H1 (cell line): ENCODE results near the gene PLPP7. TPM values are rescaled to one million over a fixed set of nuclear protein-coding genes. Genes with fewer than 3 reads are reported as not detected.

Experiments used
- CTCF ChIA-PET: fragments of 300-600 bp; sonication (Branson Sonifier 250); formaldehyde crosslinking; loops from one replicate; lab custom pipeline; 2021; ENCODE audit not compliant: partially characterized antibody; lab: Charles Lee
- POLR2A ChIA-PET: fragments of 300-600 bp; sonication (Branson Sonifier 250); formaldehyde crosslinking; loops from one replicate; lab custom pipeline; 2021; ENCODE audit warnings: inconsistent platforms; ENCODE audit not compliant: partially characterized antibody; lab: Charles Lee
- DNase-seq, 2 experiments: peaks; one replicate each; pipeline versions ENCODE4 v3.0.0 to v3.0.0-alpha.2; 2010 to 2022; ENCODE audit warnings: low spot score in 2 of 2, low read depth in 1 of 2, mixed read lengths in 1 of 2
- FAIRE-seq: peaks from 2 replicates; lab custom pipeline; 2011; peaks lifted over from hg19 to GRCh38; lab: Jason Lieb, UNC
- H2AFZ ChIP-seq: 2 replicates; pipeline ENCODE4 v1.8.1; 2012; ENCODE audit warnings: low read length, inconsistent platforms
- H2AK5ac ChIP-seq: 2 replicates; pipeline ENCODE4 v1.6.1; 2013; ENCODE audit warnings: low read depth, low read length
- H2BK120ac ChIP-seq: replicated peaks from 2 replicates; pipeline ENCODE3; 2013; ENCODE audit warnings: low read depth, low read length, inconsistent platforms
- H2BK12ac ChIP-seq: 2 replicates; pipeline ENCODE4 v1.6.1; 2013; ENCODE audit warnings: low read depth, low read length
- H2BK15ac ChIP-seq: 2 replicates; pipeline ENCODE4 v1.6.1; 2013; ENCODE audit warnings: low read length
- H2BK20ac ChIP-seq: 2 replicates; pipeline ENCODE4 v1.6.1; 2013; ENCODE audit warnings: low read length
- H2BK5ac ChIP-seq: 2 replicates; pipeline ENCODE4 v1.6.1; 2013; ENCODE audit warnings: low read depth, low read length
- H3K14ac ChIP-seq: 2 replicates; pipeline ENCODE4 v1.6.1; 2013; ENCODE audit warnings: inconsistent platforms; ENCODE audit not compliant: insufficient read length
- H3K18ac ChIP-seq: 2 replicates; pipeline ENCODE4 v1.6.1; 2013; ENCODE audit warnings: low read length; ENCODE audit errors: extremely low read depth
- H3K23ac ChIP-seq: 2 replicates; pipeline ENCODE4 v1.6.1; 2013; ENCODE audit warnings: inconsistent platforms; ENCODE audit not compliant: insufficient read length
- H3K23me2 ChIP-seq: 2 replicates; pipeline ENCODE4 v1.6.1; 2013; ENCODE audit warnings: low read depth, low read length
- H3K27ac ChIP-seq: 2 replicates; pipeline ENCODE4 v1.6.1; 2011; ENCODE audit warnings: low read depth, low read length, inconsistent platforms
- H3K27me3 ChIP-seq, 4 experiments: replicated peaks in 1 of 4; 1 replicate in 1 of 4; 2 replicates in 3 of 4; pipeline versions ENCODE4 v1.6.1 to v1.8.1; 2011 to 2013; ENCODE audit warnings: low read length in 3 of 4, mild to moderate bottlenecking in 3 of 4, inconsistent platforms in 2 of 4, mixed read lengths in 2 of 4, moderate library complexity in 1 of 4; ENCODE audit not compliant: control insufficient read depth in 3 of 4, insufficient read depth in 3 of 4; ENCODE audit errors: extremely low read depth in 1 of 4
- H3K36me3 ChIP-seq, 4 experiments: 2 replicates each; pipeline versions ENCODE4 v1.6.1 to v1.8.1; 2011 to 2013; ENCODE audit warnings: mild to moderate bottlenecking in 4 of 4, low read length in 3 of 4, moderate library complexity in 2 of 4, control low read depth in 1 of 4, inconsistent platforms in 1 of 4; ENCODE audit not compliant: insufficient read depth in 4 of 4, control insufficient read depth in 2 of 4
- H3K4ac ChIP-seq: replicated peaks from 2 replicates; pipeline ENCODE3; 2013; ENCODE audit warnings: low read length, low read depth, mixed read lengths, inconsistent platforms; ENCODE audit not compliant: insufficient read length
- H3K4me1 ChIP-seq, 4 experiments: replicated peaks in 1 of 4; 1 replicate in 1 of 4; 2 replicates in 3 of 4; pipeline versions ENCODE4 v1.6.1 to v1.8.1; 2011 to 2013; ENCODE audit warnings: low read length in 3 of 4, inconsistent platforms in 2 of 4, mixed read lengths in 1 of 4; ENCODE audit not compliant: insufficient read depth in 4 of 4, control insufficient read depth in 3 of 4
- H3K4me2 ChIP-seq, 2 experiments: 2 replicates each; pipeline versions ENCODE4 v1.6.1 to v1.8.1; 2011 to 2013; ENCODE audit warnings: low read depth in 2 of 2, low read length in 2 of 2, control low read depth in 1 of 2, inconsistent platforms in 1 of 2, mild to moderate bottlenecking in 1 of 2; ENCODE audit not compliant: insufficient read depth in 1 of 2
- H3K4me3 ChIP-seq, 4 experiments: fragments of 200-600, 300-600 bp in 1 of 4; sonication (generic), shearing (Covaris generic), sonication (Bioruptor Twin) in 1 of 4; 2 replicates each; pipeline versions ENCODE4 v1.5.1 to v1.8.1; 2011 to 2016; ENCODE audit warnings: low read length in 4 of 4, low read depth in 3 of 4, control low read depth in 2 of 4, inconsistent platforms in 2 of 4, mild to moderate bottlenecking in 2 of 4, mixed read lengths in 1 of 4, moderate library complexity in 1 of 4; ENCODE audit not compliant: insufficient read depth in 2 of 4; ENCODE audit errors: extremely low read depth in 1 of 4
- H3K56ac ChIP-seq: replicated peaks from 2 replicates; pipeline ENCODE3; 2013; ENCODE audit warnings: low read depth, mild to moderate bottlenecking, mixed read lengths, low read length, inconsistent platforms; ENCODE audit not compliant: insufficient read length
- H3K79me1 ChIP-seq: 2 replicates; pipeline ENCODE4 v1.6.1; 2013; ENCODE audit warnings: low read depth, low read length, control low read depth
- H3K79me2 ChIP-seq, 2 experiments: 2 replicates each; pipeline versions ENCODE4 v1.6.1 to v1.8.1; 2012 to 2013; ENCODE audit warnings: low read length in 2 of 2, mild to moderate bottlenecking in 2 of 2, inconsistent platforms in 1 of 2; ENCODE audit not compliant: insufficient read depth in 2 of 2, control insufficient read depth in 1 of 2
- H3K9ac ChIP-seq, 4 experiments: replicated peaks in 1 of 4; 1 replicate in 1 of 4; 2 replicates in 3 of 4; pipeline versions ENCODE4 v1.6.1 to v1.8.1; 2011 to 2013; ENCODE audit warnings: low read depth in 3 of 4, low read length in 3 of 4, control low read depth in 2 of 4, mild to moderate bottlenecking in 2 of 4, moderate library complexity in 2 of 4, inconsistent platforms in 1 of 4; ENCODE audit errors: extremely low read depth in 1 of 4
- H3K9me3 ChIP-seq, 2 experiments: 2 replicates each; pipeline versions ENCODE4 v1.6.1 to v1.8.1; 2012 to 2013; ENCODE audit warnings: mild to moderate bottlenecking in 2 of 2, moderate library complexity in 2 of 2, control low read depth in 1 of 2, inconsistent platforms in 1 of 2, low read depth in 1 of 2, low read length in 1 of 2, mixed read lengths in 1 of 2; ENCODE audit not compliant: insufficient read depth in 2 of 2
- H4K20me1 ChIP-seq, 2 experiments: replicated peaks in 1 of 2; 2 replicates each; pipeline versions ENCODE3 to v1.8.1; 2011 to 2013; ENCODE audit warnings: inconsistent platforms in 2 of 2, low read length in 2 of 2, mild to moderate bottlenecking in 1 of 2; ENCODE audit not compliant: insufficient read depth in 2 of 2, control insufficient read depth in 1 of 2
- H4K5ac ChIP-seq: 2 replicates; pipeline ENCODE4 v1.6.1; 2013; ENCODE audit warnings: low read length, low read depth, mixed read lengths, inconsistent platforms; ENCODE audit not compliant: insufficient read length
- H4K8ac ChIP-seq: 2 replicates; pipeline ENCODE4 v1.8.0; 2013; ENCODE audit warnings: mild to moderate bottlenecking, moderate library complexity, low read length, inconsistent platforms; ENCODE audit not compliant: insufficient read depth; ENCODE audit errors: extremely low read depth
- H4K91ac ChIP-seq: replicated peaks from 2 replicates; pipeline ENCODE3; 2013; ENCODE audit warnings: low read length, mixed read lengths, inconsistent platforms; ENCODE audit not compliant: insufficient read length
- CHD1 ChIP-seq: IDR thresholded peaks from 2 replicates; pipeline ENCODE4 v1.6.1; 2012; ENCODE audit warnings: low read depth, low read length, improper control_type of control experiment
- KDM4A ChIP-seq: IDR thresholded peaks from one replicate; pipeline ENCODE4 v1.7.1; 2012; ENCODE audit warnings: low read depth, mild to moderate bottlenecking, moderate library complexity, low read length, inconsistent platforms; ENCODE audit not compliant: severe bottlenecking
- SIN3A ChIP-seq, 2 experiments: IDR thresholded peaks in 1 of 2; conservative IDR thresholded peaks in 1 of 2; 2 replicates each; pipeline ENCODE4 v1.6.1; 2011 to 2012; ENCODE audit warnings: low read length in 2 of 2, improper control_type of control experiment in 1 of 2, low read depth in 1 of 2, mild to moderate bottlenecking in 1 of 2
- SRF ChIP-seq: IDR thresholded peaks from 2 replicates; pipeline ENCODE4 v1.6.1; 2011; ENCODE audit warnings: mild to moderate bottlenecking, low read depth, low read length, moderate library complexity
- WGBS, 2 experiments: shearing (Covaris generic) in 1 of 2; methylation state at CpG; one replicate each; pipeline versions ENCODE4 v1.1.6 to v1.1.7; 2013 to 2015; ENCODE audit warnings: low lambda C conversion rate in 2 of 2, mixed read lengths in 2 of 2, inconsistent platforms in 1 of 2, low coverage in 1 of 2, missing lambda C conversion rate in 1 of 2; ENCODE audit not compliant: insufficient replicate concordance in 2 of 2, insufficient coverage in 1 of 2, insufficient read length in 1 of 2; ENCODE audit errors: extremely low coverage in 1 of 2, missing lambda C conversion rate in 1 of 2; 5-methylcytosine and 5-hydroxymethylcytosine counted together
- polyA plus RNA-seq, 7 experiments: library from polyadenylated mRNA; depleted of rRNA in 3 of 7; stranded (reverse) in 5 of 7; unstranded in 2 of 7; fragments of >200 nt in 5 of 7; fragments of 200-250 nt in 2 of 7; gene quantifications; 1 replicate in 5 of 7; 2 replicates in 1 of 7; 4 replicates in 1 of 7; pipeline versions ENCODE4 v1.2.1 to v1.2.3, GENCODE V29; 2011 to 2013; ENCODE audit warnings: missing spikeins in 2 of 7, mixed read lengths in 2 of 7
- total RNA-seq: library from RNA; stranded (reverse); fragmentation: NEBNext Ultra II Directional; extraction: Animal tissue kit (Norgen Biotek cat#: 25700); gene quantifications from 2 replicates; pipeline ENCODE4 v1.2.1, GENCODE V29; 2021

The PLPP7 gene
- total and polyA plus RNA-seq, 2 of the 8 experiments (the other 6 are each of a cell fraction or from before 2014, with no cell fraction given) = 3.4 to 3.9 TPM

- 87% methylated on average over 15 of the region's 16 CpGs; no CpG with 5 or more reads in 1 of the 2 experiments for WGBS, 2 experiments
- Histone ChIP-seq H3K79me2 (no peaks in the 10 kb centered on the region), H2AFZ (no peak overlapping the region), H3K18ac (0 out of 2 replicates have a peak overlapping the region, but pooled peaks have one; percentile 32), H2BK5ac (0 out of 2 replicates have a peak overlapping the region, but pooled peaks have one; percentile 52), H3K9ac (no peak overlapping the region), H3K23ac (no peak overlapping the region), H3K9me3 (no peaks in the 10 kb centered on the region), H3K27me3 (no peaks in the 10 kb centered on the region), H3K56ac (no peak overlapping the region), H3K27ac (no peak overlapping the region), H2BK12ac (peak overlapping the region; percentile 60; the same call in 1 of the 2 replicates), H3K4me3 (no peak overlapping the region), H2BK20ac (no peak overlapping the region), H3K23me2 (no peaks in the 10 kb centered on the region), H4K8ac (no peak overlapping the region; the same call in 1 of the 2 replicates), H2AK5ac (no peak overlapping the region; the same call in 1 of the 2 replicates), H4K5ac (no peak overlapping the region), H3K79me1 (no peaks in the 10 kb centered on the region), H3K36me3 (no peaks in the 10 kb centered on the region), H2BK15ac (no peak overlapping the region), H3K4ac (no peak overlapping the region), H3K4me1 (peaks cover 0 to 5% (median 3%) of the 10 kb centered on the region in 4 experiments; a peak in 2 of 7 replicates), H4K20me1 (no peaks in the 10 kb centered on the region), H4K91ac (no peak overlapping the region), H3K14ac (no peak overlapping the region), H2BK120ac (no peak overlapping the region), H3K4me2 (no peak overlapping the region)
- CTCF ChIA-PET = interaction anchor here (0.5 to 1.8 kb wide), 8 partner anchors 12 to 124 kb away, joined by 3 to 10 read pairs (median 4); no protein-coding TSS in a partner anchor
- POLR2A ChIA-PET = interaction anchor here (0.5 to 1.6 kb wide), 2 partner anchors 9 to 196 kb away, joined by 3 to 4 read pairs; no protein-coding TSS in a partner anchor
- no peak for FAIRE-seq
- no peak for DNase-seq
- TF ChIP-seq KDM4A (no peak), SRF (no peak), CHD1 (no peak), SIN3A (conservative IDR thresholded peaks at IDR 0.05 in 1 of 2, IDR thresholded peaks at IDR 0.05 in 1 of 2; ENCODE audit: low read depth in 1 of 2, low read length in 2 of 2) (no peak)
Observed at GRCh38 chr9:131302244-131303075, 12.9 kb downstream of the PLPP7 start.
